ENCODE data around the gene PAGE2.
"Not testable (repeated sequence)": the region's sequence is repeated elsewhere in the genome, so short reads cannot be mapped to it uniquely, and the experiment has no call there.

The PAGE2 gene

GRCh38 chrX:55127692-55128091, 38.9 kb downstream of the PAGE2 start:
- DNase-seq: no peak

GRCh38 chrX:55129361-55129760, 40.5 kb downstream of the PAGE2 start:
- DNase-seq: no peak

- DNase-seq: no peak
Measured at GRCh38 chrX:55130481-55130880, 41.7 kb downstream of the PAGE2 start.

GRCh38 chrX:55132416-55132815, 43.6 kb downstream of the PAGE2 start:
- DNase-seq: no peak

GRCh38 chrX:55135171-55135570, 46.4 kb downstream of the PAGE2 start:
- peak; percentile 5 to 9 for DNase-seq

GRCh38 chrX:55140800-55141199, 52.0 kb downstream of the PAGE2 start:
- DNase-seq: not testable (repeated sequence)

All from stimulated activated CD4-positive, alpha-beta T cell treated with anti-CD3 and anti-CD28 coated beads, Interleukin-4, amount 100 ng/mL, for 4 hours (primary cell).